DND-41 (cell line): ENCODE data around the gene TIGD1.

Source experiments
- ATAC-seq: fragments of 200-7000 bp; cut with Tn5 transposase; 3 replicates; pipeline ENCODE4 v1.9.1; 2021; ENCODE audit warnings: low read depth; ENCODE audit not compliant: insufficient read depth
- DNase-seq: peaks from one replicate; pipeline ENCODE4 v3.0.0-alpha.2; 2020
- H2AFZ ChIP-seq: 2 replicates; pipeline ENCODE4 v1.6.0; 2012; ENCODE audit warnings: low read depth, low read length
- H3K27ac ChIP-seq: 2 replicates; pipeline ENCODE4 v1.5.1; 2012; ENCODE audit warnings: low read length, inconsistent platforms
- H3K27me3 ChIP-seq: fragments of 200-600 bp; sonication (generic); 2 replicates; pipeline ENCODE4 v1.6.0; 2012; ENCODE audit warnings: low read length, mild to moderate bottlenecking, inconsistent platforms; ENCODE audit not compliant: insufficient read depth, poor library complexity
- H3K36me3 ChIP-seq: 2 replicates; pipeline ENCODE4 v1.5.1; 2012; ENCODE audit warnings: low read length, inconsistent platforms; ENCODE audit not compliant: insufficient read depth
- H3K4me1 ChIP-seq: 2 replicates; pipeline ENCODE4 v1.5.1; 2012; ENCODE audit warnings: mild to moderate bottlenecking, low read length; ENCODE audit not compliant: insufficient read depth
- H3K4me2 ChIP-seq: 2 replicates; pipeline ENCODE4 v1.6.0; 2012; ENCODE audit warnings: mild to moderate bottlenecking, moderate library complexity, low read length, inconsistent platforms; ENCODE audit not compliant: insufficient read depth
- H3K4me3 ChIP-seq, 2 experiments: fragments of 200-600 bp in 1 of 2; shearing (Covaris generic) in 1 of 2; 2 replicates each; pipeline ENCODE4 v1.5.1; 2012 to 2016; ENCODE audit warnings: inconsistent platforms in 2 of 2, low read length in 2 of 2, mild to moderate bottlenecking in 2 of 2, low read depth in 1 of 2, moderate library complexity in 1 of 2
- H3K79me2 ChIP-seq: 2 replicates; pipeline ENCODE4 v1.6.0; 2012; ENCODE audit warnings: low read length, inconsistent platforms; ENCODE audit not compliant: insufficient read depth
- H3K9ac ChIP-seq: 2 replicates; pipeline ENCODE4 v1.6.0; 2012; ENCODE audit warnings: low read depth, mild to moderate bottlenecking, inconsistent platforms, low read length, moderate library complexity
- H3K9me3 ChIP-seq: 2 replicates; pipeline ENCODE4 v1.5.1; 2012; ENCODE audit warnings: low read length, moderate library complexity, mild to moderate bottlenecking, inconsistent platforms; ENCODE audit not compliant: insufficient read depth, severe bottlenecking
- H4K20me1 ChIP-seq: 2 replicates; pipeline ENCODE4 v1.6.0; 2012; ENCODE audit warnings: low read length; ENCODE audit not compliant: insufficient read depth
- CTCF ChIP-seq: IDR thresholded peaks from 2 replicates; pipeline ENCODE4 v1.5.1; 2012; ENCODE audit warnings: borderline replicate concordance, low read length, moderate library complexity, mild to moderate bottlenecking; ENCODE audit not compliant: poor library complexity, severe bottlenecking; ENCODE audit errors: extremely low read depth
- EZH2 ChIP-seq: IDR thresholded peaks from 3 replicates; pipeline ENCODE4 v1.6.1; 2012; ENCODE audit warnings: borderline replicate concordance, low read depth, mild to moderate bottlenecking, moderate library complexity, low read length, inconsistent platforms; ENCODE audit not compliant: severe bottlenecking

Gene TIGD1

GRCh38 chr2:232501794-232502390 lies 48.5 kb downstream of the TIGD1 start:
- Histone ChIP-seq H3K4me1 (no peaks in the 10 kb centered on the region), H3K27ac (no peak overlapping the region), H3K4me3 (no peak overlapping the region), H2AFZ (no peak overlapping the region), H3K27me3 (peaks cover 18% of the 10 kb centered on the region), H3K79me2 (no peaks in the 10 kb centered on the region), H3K4me2 (no peak overlapping the region), H3K36me3 (no peaks in the 10 kb centered on the region), H3K9me3 (no peaks in the 10 kb centered on the region), H4K20me1 (no peaks in the 10 kb centered on the region), H3K9ac (no peak overlapping the region)
- TF ChIP-seq CTCF, result no peak
- no peak for TF ChIP-seq EZH2
- DNase-seq (no peak), ATAC-seq (no peak)

DNA sequence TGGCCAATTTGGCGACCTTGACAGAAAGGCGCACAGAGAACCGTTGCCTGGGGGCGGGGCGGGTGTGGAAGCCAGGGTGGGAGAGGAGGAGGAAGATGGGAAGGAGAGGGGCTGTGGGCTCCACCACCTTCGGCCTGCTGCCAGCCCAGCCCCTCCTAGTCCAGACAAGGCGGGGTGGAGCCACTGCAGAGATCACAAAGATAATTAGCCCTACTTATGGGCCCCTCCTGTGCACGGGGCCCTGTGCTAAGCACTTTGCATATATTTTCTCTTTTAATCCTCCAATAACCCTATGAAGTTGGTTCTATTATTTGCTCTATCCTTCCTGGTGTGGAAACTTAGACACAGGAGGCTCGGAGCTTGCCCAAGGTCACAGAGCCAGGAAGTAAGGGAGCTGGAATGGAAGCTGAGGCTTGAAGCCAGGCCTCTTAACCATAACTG lies 49.0 kb downstream of the TIGD1 start:
- Histone ChIP-seq H3K4me3 (no peak overlapping the region), H3K27me3 (peaks cover 18% of the 10 kb centered on the region), H4K20me1 (no peaks in the 10 kb centered on the region), H3K4me1 (no peaks in the 10 kb centered on the region), H2AFZ (no peak overlapping the region), H3K36me3 (no peaks in the 10 kb centered on the region), H3K4me2 (no peak overlapping the region), H3K27ac (no peak overlapping the region), H3K9me3 (no peaks in the 10 kb centered on the region), H3K79me2 (no peaks in the 10 kb centered on the region), H3K9ac (no peak overlapping the region)
- no peak for ATAC-seq
- no peak for TF ChIP-seq EZH2
- no peak for TF ChIP-seq CTCF
- DNase-seq, result no peak

- Histone ChIP-seq H3K9me3 (no peaks in the 10 kb centered on the region), H3K4me3 (no peak overlapping the region), H3K79me2 (no peaks in the 10 kb centered on the region), H3K36me3 (no peaks in the 10 kb centered on the region), H3K27ac (no peak overlapping the region), H2AFZ (no peak overlapping the region), H3K9ac (no peak overlapping the region), H3K27me3 (peaks cover 3% of the 10 kb centered on the region), H3K4me1 (no peaks in the 10 kb centered on the region), H4K20me1 (no peaks in the 10 kb centered on the region; the same call in 1 of the 2 replicates), H3K4me2 (no peak overlapping the region)
- DNase-seq (no peak), ATAC-seq (no peak)
- TF ChIP-seq EZH2 (no peak), CTCF (no peak)
Measured at GRCh38 chr2:232498452-232498851, 51.9 kb downstream of the TIGD1 start.
